Astrocyte (in vitro differentiated cells and primary cell): ENCODE results near the gene MAOB.
"Not testable (repeated sequence)": the region's sequence is repeated elsewhere in the genome, so short reads cannot be mapped to it uniquely, and the experiment has no call there.

ENCODE experiments used
- CTCF ChIP-seq: IDR thresholded peaks from 2 replicates; pipeline ENCODE4 v1.5.1; 2011; ENCODE audit warnings: low read depth, mild to moderate bottlenecking, inconsistent platforms, low read length, moderate library complexity; ENCODE audit not compliant: insufficient read depth
- EZH2 ChIP-seq: IDR thresholded peaks from 2 replicates; pipeline ENCODE4 v1.6.1; 2012; ENCODE audit warnings: mild to moderate bottlenecking, low read length, inconsistent platforms; ENCODE audit not compliant: insufficient read depth

GRCh38 chrX:43727254-43727653 lies 155.0 kb downstream of the MAOB start:
- TF ChIP-seq CTCF, EZH2: not testable (repeated sequence)
